Body of pancreas (tissue), 4 donors: Measurements from ENCODE around the gene CDK19. TPM values are rescaled to one million over a fixed set of nuclear protein-coding genes. Genes with fewer than 3 reads are reported as not detected.
"Not testable (repeated sequence)": the region's sequence is repeated elsewhere in the genome, so short reads cannot be mapped to it uniquely, and the experiment has no call there.

Source experiments
- ATAC-seq: fragments of 150-250 bp; one replicate; pipeline ENCODE4 v1.9.1; 2016
- DNase-seq, 4 donors: peaks; one replicate each; pipeline ENCODE4 v3.0.0-alpha.2; 2019
- H3K27ac ChIP-seq, 4 donors: fragments of 200-600 bp; sonication (generic); 1 replicate in 3 of 4; 2 replicates in 1 of 4; pipeline versions ENCODE4 v1.5.1 to v1.6.1; 2016 to 2019; ENCODE audit warnings: mild to moderate bottlenecking in 1 of 4, mixed read lengths in 1 of 4, moderate library complexity in 1 of 4
- H3K27me3 ChIP-seq, 2 donors: fragments of 200-600 bp; sonication (generic); one replicate each; pipeline ENCODE4 v1.6.0; 2016; ENCODE audit warnings: mild to moderate bottlenecking in 1 of 2
- H3K36me3 ChIP-seq, 2 donors: fragments of 200-600 bp; sonication (generic); replicated peaks in 1 of 2; 2 replicates each; pipeline ENCODE4 v1.5.1; 2016; ENCODE audit warnings: low read depth in 2 of 2; ENCODE audit not compliant: insufficient read depth in 1 of 2
- H3K4me1 ChIP-seq: fragments of 200-600 bp; sonication (generic); one replicate; pipeline ENCODE4 v1.6.0; 2016
- H3K4me3 ChIP-seq, 2 donors: fragments of 200-600 bp; sonication (generic); 1 replicate in 1 of 2; 2 replicates in 1 of 2; pipeline ENCODE4 v1.5.1; 2016 to 2019
- H3K9me3 ChIP-seq, 3 donors: fragments of 200-600 bp; sonication (generic); 1 replicate in 2 of 3; 2 replicates in 1 of 3; pipeline ENCODE4 v1.5.1; 2016
- CTCF ChIP-seq, 7 experiments: fragments of 450-650 bp in 4 of 7; fragments of 200-600 bp in 3 of 7; sonication (generic) in 3 of 7; IDR thresholded peaks; one replicate each; pipeline ENCODE4 v1.5.1; 2016 to 2019; ENCODE audit warnings: antibody characterized with exemption in 7 of 7
- POLR2A ChIP-seq, 3 donors: fragments of 450-650 bp; IDR thresholded peaks; one replicate each; pipeline ENCODE4 v1.6.1; 2016; ENCODE audit warnings: antibody characterized with exemption in 3 of 3, mild to moderate bottlenecking in 2 of 3
- WGBS, 2 donors: methylation state at CpG; one replicate each; pipeline ENCODE4 v1.1.5; 2017; 5-methylcytosine and 5-hydroxymethylcytosine counted together
- intact Hi-C: fragments of 100-400 bp; cut with DNase I; formaldehyde crosslinking; loops from one replicate; pipeline ENCODE4 v1.15.1; 2023
- total RNA-seq, 2 donors: library from RNA; depleted of rRNA; stranded (reverse); fragments of >200 nt; gene quantifications; one replicate each; pipeline ENCODE4 v1.1.0, GENCODE V29; 2016

CDK19 gene
- total RNA-seq, 2 donors from 2014 or later: 4.0 to 8.0 TPM

- TF ChIP-seq CTCF (IDR thresholded peaks at IDR 0.05) (no peak), POLR2A (IDR thresholded peaks at IDR 0.05) (no peak)
- intact Hi-C loops: no loop called here
- H3K27me3 ChIP-seq: no peaks in the 10 kb centered on the region
- no peak overlapping the region for H3K27ac ChIP-seq
- 81 to 85% methylated on average over 2 of the region's 2 CpGs for WGBS, 2 donors
- H3K36me3 ChIP-seq: no peaks in the 10 kb centered on the region
- no peaks in the 10 kb centered on the region for H3K9me3 ChIP-seq
- H3K4me3 ChIP-seq: no peak overlapping the region
- DNase-seq: no peak
- H3K4me1 ChIP-seq: no peaks in the 10 kb centered on the region
- ATAC-seq: no peak
Measured at GRCh38 chr6:110769923-110770322, 45.3 kb downstream of the CDK19 start.

- Histone ChIP-seq H3K4me1 (no peaks in the 10 kb centered on the region), H3K4me3 (no peak overlapping the region), H3K27ac (no peak overlapping the region), H3K9me3 (no peaks in the 10 kb centered on the region), H3K27me3 (no peaks in the 10 kb centered on the region), H3K36me3 (no peaks in the 10 kb centered on the region)
- WGBS, 2 donors: 89 to 100% methylated on average over 1 of the region's 1 CpG
- no peak for TF ChIP-seq POLR2A (IDR thresholded peaks at IDR 0.05)
- intact Hi-C loops: no loop called here
- ATAC-seq (no peak), DNase-seq (no peak)
Measured at GRCh38 chr6:110768057-110768456, 47.2 kb downstream of the CDK19 start.

GRCh38 chr6:110761371-110761770 lies 53.9 kb downstream of the CDK19 start:
- no peaks in the 10 kb centered on the region for H3K9me3 ChIP-seq
- H3K27ac ChIP-seq: no peak overlapping the region
- H3K27me3 ChIP-seq: no peaks in the 10 kb centered on the region
- DNase-seq (no peak), ATAC-seq (no peak)
- H3K4me1 ChIP-seq: no peaks in the 10 kb centered on the region
- no peak overlapping the region for H3K4me3 ChIP-seq
- WGBS, 2 donors: 68 to 84% methylated on average over 3 of the region's 3 CpGs
- intact Hi-C loops: no loop called here
- H3K36me3 ChIP-seq: no peaks in the 10 kb centered on the region
- no peak for TF ChIP-seq POLR2A (IDR thresholded peaks at IDR 0.05)
- no peak for TF ChIP-seq CTCF (IDR thresholded peaks at IDR 0.05)

DNA sequence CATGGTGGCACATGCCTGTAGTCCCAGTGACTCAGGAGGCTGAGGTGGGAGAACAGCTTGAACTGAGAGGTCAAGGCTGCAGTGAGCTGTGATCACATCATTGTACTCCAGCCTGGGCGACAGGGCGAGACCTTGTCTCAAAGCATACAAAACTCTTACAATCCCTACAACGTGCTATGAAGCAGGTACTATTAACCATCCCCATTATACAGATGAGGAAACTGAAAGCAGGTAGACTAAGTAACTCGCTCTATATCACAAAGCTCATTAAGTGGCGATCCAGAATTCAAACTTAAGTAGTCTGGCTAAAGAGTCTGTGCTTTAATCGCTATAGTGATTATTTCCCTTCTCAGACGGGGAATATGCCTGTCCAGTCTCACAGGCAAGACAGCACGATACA lies 54.7 kb downstream of the CDK19 start:
- intact Hi-C loops: no loop called here
- Histone ChIP-seq H3K36me3 (no peaks in the 10 kb centered on the region), H3K27ac (no peak overlapping the region), H3K9me3 (no peaks in the 10 kb centered on the region), H3K27me3 (no peaks in the 10 kb centered on the region), H3K4me3 (no peak overlapping the region), H3K4me1 (peaks cover 5% of the 10 kb centered on the region)
- no peak for TF ChIP-seq CTCF (IDR thresholded peaks at IDR 0.05)
- TF ChIP-seq POLR2A (IDR thresholded peaks at IDR 0.05): no peak
- no peak for DNase-seq
- 95 to 99% methylated on average over 8 of the region's 8 CpGs for WGBS, 2 donors
- ATAC-seq: no peak

GRCh38 chr6:110760098-110760497 lies 55.2 kb downstream of the CDK19 start:
- intact Hi-C loops, DNase-seq, H3K36me3 ChIP-seq, H3K9me3 ChIP-seq, ATAC-seq, H3K27ac ChIP-seq, H3K4me3 ChIP-seq, H3K4me1 ChIP-seq, H3K27me3 ChIP-seq: not testable (repeated sequence)
- WGBS, 2 donors: 92 to 96% methylated on average over 5 of the region's 5 CpGs

GRCh38 chr6:110757926-110758325 lies 57.3 kb downstream of the CDK19 start:
- ATAC-seq (no peak), DNase-seq (no peak)
- intact Hi-C loops: no loop called here
- Histone ChIP-seq H3K36me3 (no peaks in the 10 kb centered on the region), H3K27me3 (no peaks in the 10 kb centered on the region), H3K4me3 (no peak overlapping the region), H3K9me3 (no peaks in the 10 kb centered on the region), H3K4me1 (peaks cover 25% of the 10 kb centered on the region), H3K27ac (no peak overlapping the region)
- TF ChIP-seq CTCF (IDR thresholded peaks at IDR 0.05) (no peak), POLR2A (IDR thresholded peaks at IDR 0.05) (no peak)
- 90 to 99% methylated on average over 4 of the region's 4 CpGs for WGBS, 2 donors
